ENCODE results near the gene SCUBE3.

Gene SCUBE3

DNA sequence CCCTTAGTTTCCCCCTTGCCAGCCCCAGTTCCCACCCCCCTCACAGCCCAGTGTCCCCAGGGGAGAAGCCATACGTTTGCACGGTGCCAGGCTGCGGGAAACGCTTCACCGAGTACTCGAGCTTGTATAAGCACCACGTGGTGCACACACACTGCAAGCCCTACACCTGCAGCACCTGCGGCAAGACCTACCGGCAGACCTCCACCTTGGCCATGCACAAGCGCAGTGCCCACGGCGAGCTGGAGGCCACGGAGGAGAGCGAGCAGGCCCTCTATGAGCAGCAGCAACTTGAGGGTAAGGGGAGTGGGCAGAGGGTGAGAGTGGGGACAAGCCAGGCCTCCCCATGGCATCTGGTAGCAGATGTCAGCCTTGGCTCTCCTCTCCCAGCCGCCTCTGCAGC lies 78.7 kb downstream of the SCUBE3 start (continued):
- TF ChIP-seq TSHZ2 (CRISPR knock-in tag; IDR thresholded peaks at IDR 0.05) = no peak
- no peak for TF ChIP-seq ZFP30 (CRISPR knock-in tag; IDR thresholded peaks at IDR 0.05)
- TF ChIP-seq ZFP3 (CRISPR knock-in tag; IDR thresholded peaks at IDR 0.05) = no peak
- TF ChIP-seq RARB (CRISPR knock-in tag; IDR thresholded peaks at IDR 0.05) = no peak
- TF ChIP-seq, protein P1, sequence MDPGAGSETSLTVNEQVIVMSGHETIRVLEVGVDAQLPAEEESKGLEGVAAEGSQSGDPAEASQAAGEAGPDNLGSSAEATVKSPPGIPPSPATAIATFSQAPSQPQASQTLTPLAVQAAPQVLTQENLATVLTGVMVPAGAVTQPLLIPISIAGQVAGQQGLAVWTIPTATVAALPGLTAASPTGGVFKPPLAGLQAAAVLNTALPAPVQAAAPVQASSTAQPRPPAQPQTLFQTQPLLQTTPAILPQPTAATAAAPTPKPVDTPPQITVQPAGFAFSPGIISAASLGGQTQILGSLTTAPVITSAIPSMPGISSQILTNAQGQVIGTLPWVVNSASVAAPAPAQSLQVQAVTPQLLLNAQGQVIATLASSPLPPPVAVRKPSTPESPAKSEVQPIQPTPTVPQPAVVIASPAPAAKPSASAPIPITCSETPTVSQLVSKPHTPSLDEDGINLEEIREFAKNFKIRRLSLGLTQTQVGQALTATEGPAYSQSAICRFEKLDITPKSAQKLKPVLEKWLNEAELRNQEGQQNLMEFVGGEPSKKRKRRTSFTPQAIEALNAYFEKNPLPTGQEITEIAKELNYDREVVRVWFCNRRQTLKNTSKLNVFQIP (CRISPR knock-in tag; IDR thresholded peaks at IDR 0.05; ENCODE audit: borderline replicate concordance, low read depth) = no peak
- no peak for TF ChIP-seq TOX (CRISPR knock-in tag; IDR thresholded peaks at IDR 0.05; ENCODE audit: borderline replicate concordance)
- TF ChIP-seq ZNF565 (CRISPR knock-in tag; conservative IDR thresholded peaks at IDR 0.05; ENCODE audit: low read depth) = no peak
- TF ChIP-seq ARNTL (CRISPR knock-in tag; IDR thresholded peaks at IDR 0.05; ENCODE audit: borderline replicate concordance, low read depth) = no peak

DNA sequence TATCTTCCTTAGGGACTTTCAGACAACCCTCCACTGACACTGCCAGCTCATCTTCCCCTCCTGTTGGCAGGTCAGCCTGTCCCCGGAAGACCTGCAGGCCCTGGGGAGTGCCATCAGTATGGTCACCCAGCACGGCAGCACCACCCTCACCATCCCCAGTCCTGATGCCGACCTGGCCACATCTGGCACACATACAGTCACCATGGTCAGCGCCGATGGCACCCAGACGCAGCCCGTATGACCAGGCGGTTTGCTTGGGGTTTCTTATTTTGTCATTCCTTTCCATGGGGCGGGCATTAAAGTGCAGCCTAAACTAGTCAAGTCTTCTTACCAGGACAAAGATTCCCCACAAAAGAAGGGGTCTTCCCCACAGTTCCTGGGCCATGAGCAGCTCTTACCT lies 79.9 kb downstream of the SCUBE3 start:
- ATAC-seq = no peak
- TF ChIP-seq, protein P2, sequence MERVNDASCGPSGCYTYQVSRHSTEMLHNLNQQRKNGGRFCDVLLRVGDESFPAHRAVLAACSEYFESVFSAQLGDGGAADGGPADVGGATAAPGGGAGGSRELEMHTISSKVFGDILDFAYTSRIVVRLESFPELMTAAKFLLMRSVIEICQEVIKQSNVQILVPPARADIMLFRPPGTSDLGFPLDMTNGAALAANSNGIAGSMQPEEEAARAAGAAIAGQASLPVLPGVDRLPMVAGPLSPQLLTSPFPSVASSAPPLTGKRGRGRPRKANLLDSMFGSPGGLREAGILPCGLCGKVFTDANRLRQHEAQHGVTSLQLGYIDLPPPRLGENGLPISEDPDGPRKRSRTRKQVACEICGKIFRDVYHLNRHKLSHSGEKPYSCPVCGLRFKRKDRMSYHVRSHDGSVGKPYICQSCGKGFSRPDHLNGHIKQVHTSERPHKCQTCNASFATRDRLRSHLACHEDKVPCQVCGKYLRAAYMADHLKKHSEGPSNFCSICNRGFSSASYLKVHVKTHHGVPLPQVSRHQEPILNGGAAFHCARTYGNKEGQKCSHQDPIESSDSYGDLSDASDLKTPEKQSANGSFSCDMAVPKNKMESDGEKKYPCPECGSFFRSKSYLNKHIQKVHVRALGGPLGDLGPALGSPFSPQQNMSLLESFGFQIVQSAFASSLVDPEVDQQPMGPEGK (CRISPR knock-in tag; IDR thresholded peaks at IDR 0.05; ENCODE audit: borderline replicate concordance) = no peak
- TF ChIP-seq ARNTL (CRISPR knock-in tag; IDR thresholded peaks at IDR 0.05; ENCODE audit: borderline replicate concordance, low read depth) (no peak), ISL1 (CRISPR knock-in tag; IDR thresholded peaks at IDR 0.05) (no peak), PPARA (CRISPR knock-in tag; IDR thresholded peaks at IDR 0.05; ENCODE audit: borderline replicate concordance) (no peak), ZFP3 (CRISPR knock-in tag; IDR thresholded peaks at IDR 0.05) (no peak)
- TF ChIP-seq, protein P3, sequence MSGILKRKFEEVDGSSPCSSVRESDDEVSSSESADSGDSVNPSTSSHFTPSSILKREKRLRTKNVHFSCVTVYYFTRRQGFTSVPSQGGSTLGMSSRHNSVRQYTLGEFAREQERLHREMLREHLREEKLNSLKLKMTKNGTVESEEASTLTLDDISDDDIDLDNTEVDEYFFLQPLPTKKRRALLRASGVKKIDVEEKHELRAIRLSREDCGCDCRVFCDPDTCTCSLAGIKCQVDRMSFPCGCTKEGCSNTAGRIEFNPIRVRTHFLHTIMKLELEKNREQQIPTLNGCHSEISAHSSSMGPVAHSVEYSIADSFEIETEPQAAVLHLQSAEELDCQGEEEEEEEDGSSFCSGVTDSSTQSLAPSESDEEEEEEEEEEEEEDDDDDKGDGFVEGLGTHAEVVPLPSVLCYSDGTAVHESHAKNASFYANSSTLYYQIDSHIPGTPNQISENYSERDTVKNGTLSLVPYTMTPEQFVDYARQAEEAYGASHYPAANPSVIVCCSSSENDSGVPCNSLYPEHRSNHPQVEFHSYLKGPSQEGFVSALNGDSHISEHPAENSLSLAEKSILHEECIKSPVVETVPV (CRISPR knock-in tag; IDR thresholded peaks at IDR 0.05) = no peak

GRCh38 chr6:35294308-35294945 lies 80.7 kb downstream of the SCUBE3 start:
- peak; percentile 82 for ATAC-seq
- TF ChIP-seq, protein P3 (CRISPR knock-in tag; IDR thresholded peaks at IDR 0.05) = no peak
- TF ChIP-seq BACH2 (CRISPR knock-in tag; IDR thresholded peaks at IDR 0.05; ENCODE audit: borderline replicate concordance) (no peak), RARB (CRISPR knock-in tag; IDR thresholded peaks at IDR 0.05) (no peak), ESRRG (CRISPR knock-in tag; IDR thresholded peaks at IDR 0.05) (no peak)

- TF ChIP-seq ZC3H10 (CRISPR knock-in tag; IDR thresholded peaks at IDR 0.05) = no peak
- TF ChIP-seq GLIS3 (CRISPR knock-in tag; IDR thresholded peaks at IDR 0.05) = no peak
- no peak for TF ChIP-seq TSHZ2 (CRISPR knock-in tag; IDR thresholded peaks at IDR 0.05)
- TF ChIP-seq ESRRG (CRISPR knock-in tag; IDR thresholded peaks at IDR 0.05) = no peak
- TF ChIP-seq OSR1 (CRISPR knock-in tag; IDR thresholded peaks at IDR 0.05) = no peak
- no peak for ATAC-seq
Measured at GRCh38 chr6:35295036-35295435, 81.3 kb downstream of the SCUBE3 start.

All from SK-N-SH treated with all-trans-retinoic acid at 6 μM for 48 hours (cell line).